ENCODE data around the gene PLEKHG4B.
"Not testable (repeated sequence)": the region's sequence is repeated elsewhere in the genome, so short reads cannot be mapped to it uniquely, and the experiment has no call there.

The PLEKHG4B gene

GRCh38 chr5:228886-229285 is 136.9 kb downstream of the PLEKHG4B start:
- H3K4me3 ChIP-seq (replicated peaks; ENCODE audit: low read depth, low read length) = no peak overlapping the region
- TF ChIP-seq CTCF (IDR thresholded peaks at IDR 0.05; ENCODE audit: insufficient read depth, low read length, poor library complexity, severe bottlenecking) = no peak
- H3K36me3 ChIP-seq (ENCODE audit: control insufficient read depth, insufficient read depth, low read length) = peaks cover 27% of the 10 kb centered on the region
- no peaks in the 10 kb centered on the region for H3K27me3 ChIP-seq (replicated peaks; ENCODE audit: control insufficient read depth, insufficient read depth, low read length)
- no peak for DNase-seq (ENCODE audit: extremely low read depth, insufficient read length)

GRCh38 chr5:230711-231110 is 138.7 kb downstream of the PLEKHG4B start:
- DNase-seq (ENCODE audit: extremely low read depth, insufficient read length) = no peak
- Histone ChIP-seq H3K27me3 (replicated peaks; ENCODE audit: control insufficient read depth, insufficient read depth, low read length) (no peaks in the 10 kb centered on the region), H3K36me3 (ENCODE audit: control insufficient read depth, insufficient read depth, low read length) (peaks cover 22% of the 10 kb centered on the region), H3K4me3 (replicated peaks; ENCODE audit: low read depth, low read length) (no peak overlapping the region)
- no peak for TF ChIP-seq CTCF (IDR thresholded peaks at IDR 0.05; ENCODE audit: insufficient read depth, low read length, poor library complexity, severe bottlenecking)

GRCh38 chr5:231661-232060 is 139.7 kb downstream of the PLEKHG4B start:
- Histone ChIP-seq H3K36me3 (ENCODE audit: control insufficient read depth, insufficient read depth, low read length) (peaks cover 16% of the 10 kb centered on the region), H3K4me3 (replicated peaks; ENCODE audit: low read depth, low read length) (no peak overlapping the region), H3K27me3 (replicated peaks; ENCODE audit: control insufficient read depth, insufficient read depth, low read length) (no peaks in the 10 kb centered on the region)
- TF ChIP-seq CTCF (IDR thresholded peaks at IDR 0.05; ENCODE audit: insufficient read depth, low read length, poor library complexity, severe bottlenecking) = no peak
- DNase-seq (ENCODE audit: extremely low read depth, insufficient read length) = no peak

- H3K27me3 ChIP-seq (replicated peaks; ENCODE audit: control insufficient read depth, insufficient read depth, low read length); H3K4me3 ChIP-seq (replicated peaks; ENCODE audit: low read depth, low read length); DNase-seq (ENCODE audit: extremely low read depth, insufficient read length): not testable (repeated sequence)
- H3K36me3 ChIP-seq (ENCODE audit: control insufficient read depth, insufficient read depth, low read length) = peaks cover 16% of the 10 kb centered on the region
These were observed 141.5 kb downstream of the PLEKHG4B start for GRCh38 chr5:233426-233825.

- peaks cover 15% of the 10 kb centered on the region for H3K36me3 ChIP-seq (ENCODE audit: control insufficient read depth, insufficient read depth, low read length)
- no peaks in the 10 kb centered on the region for H3K27me3 ChIP-seq (replicated peaks; ENCODE audit: control insufficient read depth, insufficient read depth, low read length)
- no peak for DNase-seq (ENCODE audit: extremely low read depth, insufficient read length)
- TF ChIP-seq CTCF (IDR thresholded peaks at IDR 0.05; ENCODE audit: insufficient read depth, low read length, poor library complexity, severe bottlenecking) = no peak
- H3K4me3 ChIP-seq (replicated peaks; ENCODE audit: low read depth, low read length) = no peak overlapping the region
These were observed 142.5 kb downstream of the PLEKHG4B start for GRCh38 chr5:234450-234849.

- not testable (repeated sequence) for DNase-seq (ENCODE audit: extremely low read depth, insufficient read length); H3K27me3 ChIP-seq (replicated peaks; ENCODE audit: control insufficient read depth, insufficient read depth, low read length); H3K4me3 ChIP-seq (replicated peaks; ENCODE audit: low read depth, low read length)
- H3K36me3 ChIP-seq (ENCODE audit: control insufficient read depth, insufficient read depth, low read length) = peaks cover 18% of the 10 kb centered on the region
These were observed 143.6 kb downstream of the PLEKHG4B start for GRCh38 chr5:235527-235926.

- peaks cover 19% of the 10 kb centered on the region for H3K36me3 ChIP-seq (ENCODE audit: control insufficient read depth, insufficient read depth, low read length)
- not testable (repeated sequence) for H3K4me3 ChIP-seq (replicated peaks; ENCODE audit: low read depth, low read length); DNase-seq (ENCODE audit: extremely low read depth, insufficient read length); H3K27me3 ChIP-seq (replicated peaks; ENCODE audit: control insufficient read depth, insufficient read depth, low read length)
These were observed 146.0 kb downstream of the PLEKHG4B start for GRCh38 chr5:237931-238330.
